Stimulated activated CD4-positive, alpha-beta T cell treated with anti-CD3 and anti-CD28 coated beads, TNF-alpha, amount 100 ng/mL, for 4 hours (primary cell): Measurements from ENCODE around the gene PRPF18.

Source experiments
- DNase-seq, 3 experiments: peaks; one replicate each; pipeline ENCODE4 v3.0.0-alpha.2; 2020; ENCODE audit warnings: low read depth in 3 of 3

The PRPF18 gene

GRCh38 chr10:13669182-13669855, 82.6 kb downstream of the PRPF18 start:
- no peak for DNase-seq

GRCh38 chr10:13669901-13670300, 83.1 kb downstream of the PRPF18 start:
- DNase-seq: no peak

GRCh38 chr10:13670311-13670710, 83.5 kb downstream of the PRPF18 start:
- DNase-seq: no peak

- DNase-seq: no peak
These were observed 85.1 kb downstream of the PRPF18 start for GRCh38 chr10:13671904-13672303.

DNA sequence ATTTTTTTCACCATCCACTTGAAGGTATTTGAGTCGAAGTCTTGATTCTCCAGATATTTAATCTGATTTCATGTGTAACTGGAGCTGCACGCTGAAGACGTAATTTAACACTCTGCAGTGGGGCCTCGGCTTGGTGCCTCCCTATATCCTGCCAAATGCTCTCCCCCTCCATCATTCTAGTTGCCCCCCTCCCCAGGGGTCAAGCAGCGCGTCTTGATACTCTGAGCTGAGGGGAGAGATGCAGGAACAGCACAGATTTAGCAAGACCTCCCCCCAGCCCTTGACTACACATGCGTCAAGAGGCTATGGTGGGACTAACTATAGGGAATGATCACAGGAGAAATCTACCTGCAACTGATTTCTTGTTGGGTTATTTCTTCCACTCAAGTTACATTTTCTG, 85.8 kb downstream of the PRPF18 start:
- no peak for DNase-seq

- no peak for DNase-seq
These were observed 86.4 kb downstream of the PRPF18 start for GRCh38 chr10:13673156-13673555.

DNA sequence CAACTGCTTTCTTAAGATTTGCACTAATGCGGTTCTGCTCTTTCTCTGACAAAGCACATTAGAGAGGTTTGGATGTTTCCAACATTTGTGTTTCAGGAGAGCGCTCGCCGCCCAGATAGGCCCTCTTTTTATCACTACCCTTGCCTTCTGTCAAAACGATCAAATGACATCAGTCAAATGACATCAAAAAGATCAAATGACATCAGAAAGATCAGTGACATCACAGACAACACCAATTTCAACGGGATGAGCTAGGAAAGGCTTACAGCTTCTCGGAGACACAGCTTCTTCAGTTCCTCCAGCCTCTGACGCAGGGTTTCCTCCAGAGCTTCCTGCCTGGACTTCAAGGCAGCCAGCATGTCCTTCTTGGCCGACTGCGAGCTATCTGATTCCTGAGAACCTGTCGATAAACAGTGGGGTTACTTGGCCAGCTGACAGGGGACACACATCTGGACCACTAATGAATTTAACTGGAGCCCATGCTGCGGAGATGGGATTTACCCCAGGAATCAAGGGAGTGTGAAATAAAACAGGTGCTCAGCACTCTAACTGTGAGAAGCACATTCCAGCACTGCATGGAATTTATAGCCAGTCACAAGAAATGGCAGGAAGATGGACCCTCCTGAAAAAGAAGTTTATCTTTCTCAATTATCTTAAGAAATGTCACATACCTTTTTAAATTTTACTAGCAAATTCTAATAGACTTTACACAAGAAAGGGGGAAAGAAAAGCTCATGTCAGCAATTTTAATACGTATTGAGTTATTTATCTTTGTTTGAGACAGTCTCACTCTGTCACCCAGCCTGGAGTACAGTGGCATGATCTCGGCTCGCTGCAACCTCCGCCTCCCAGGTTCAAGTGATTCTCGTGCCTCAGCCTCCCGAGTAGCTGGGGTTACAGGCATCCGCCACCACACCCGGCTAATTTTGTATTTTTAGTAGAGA, 88.2 kb downstream of the PRPF18 start:
- DNase-seq: no peak

- DNase-seq: no peak
These were observed 91.5 kb downstream of the PRPF18 start for GRCh38 chr10:13678101-13678843.
